Astrocyte of the cerebellum (primary cell): Measurements from ENCODE around the gene C18orf32.
A peak's percentile ranks its signal among the peaks of the same experiment; 100 is the strongest.

Source experiments
- DNase-seq: peaks from one replicate; pipeline ENCODE4 v3.0.0-alpha.2; 2011; ENCODE audit warnings: low read depth
- H3K4me3 ChIP-seq: 2 replicates; pipeline ENCODE4 v1.5.1; 2011; ENCODE audit warnings: mild to moderate bottlenecking, low read depth, low read length, moderate library complexity
- in situ Hi-C: cut with HindIII; loops from 2 replicates; pipeline ENCODE4 v1.10.0; 2017; ENCODE audit warnings: low sequenced_read_pairs
- TF ChIP-seq, protein P1 (sequence below): IDR thresholded peaks from 2 replicates; pipeline ENCODE4 v1.5.1; 2012; ENCODE audit warnings: low read length, low read depth, moderate library complexity, mild to moderate bottlenecking; ENCODE audit errors: missing control alignments

The C18orf32 gene

DNA sequence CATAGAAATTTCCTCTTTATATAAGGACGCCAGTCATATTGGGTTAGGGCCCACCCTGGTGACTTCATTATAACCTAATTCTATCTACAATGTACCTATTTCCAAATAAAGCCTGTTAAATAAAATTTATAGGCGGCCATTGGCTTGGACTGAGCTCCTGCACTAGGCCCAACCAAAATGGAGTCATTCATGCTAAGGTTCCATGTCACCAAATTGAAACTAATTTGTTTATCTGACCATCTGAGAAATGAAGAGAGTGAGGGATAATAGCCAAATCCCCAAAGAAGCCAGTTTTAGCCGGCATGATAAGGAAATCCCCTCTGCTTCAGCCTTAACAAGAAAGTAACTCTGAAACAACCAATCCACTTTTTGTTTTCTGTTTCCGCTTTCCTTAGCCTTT, 19.4 kb downstream of the C18orf32 start:
- TF ChIP-seq, protein P1, sequence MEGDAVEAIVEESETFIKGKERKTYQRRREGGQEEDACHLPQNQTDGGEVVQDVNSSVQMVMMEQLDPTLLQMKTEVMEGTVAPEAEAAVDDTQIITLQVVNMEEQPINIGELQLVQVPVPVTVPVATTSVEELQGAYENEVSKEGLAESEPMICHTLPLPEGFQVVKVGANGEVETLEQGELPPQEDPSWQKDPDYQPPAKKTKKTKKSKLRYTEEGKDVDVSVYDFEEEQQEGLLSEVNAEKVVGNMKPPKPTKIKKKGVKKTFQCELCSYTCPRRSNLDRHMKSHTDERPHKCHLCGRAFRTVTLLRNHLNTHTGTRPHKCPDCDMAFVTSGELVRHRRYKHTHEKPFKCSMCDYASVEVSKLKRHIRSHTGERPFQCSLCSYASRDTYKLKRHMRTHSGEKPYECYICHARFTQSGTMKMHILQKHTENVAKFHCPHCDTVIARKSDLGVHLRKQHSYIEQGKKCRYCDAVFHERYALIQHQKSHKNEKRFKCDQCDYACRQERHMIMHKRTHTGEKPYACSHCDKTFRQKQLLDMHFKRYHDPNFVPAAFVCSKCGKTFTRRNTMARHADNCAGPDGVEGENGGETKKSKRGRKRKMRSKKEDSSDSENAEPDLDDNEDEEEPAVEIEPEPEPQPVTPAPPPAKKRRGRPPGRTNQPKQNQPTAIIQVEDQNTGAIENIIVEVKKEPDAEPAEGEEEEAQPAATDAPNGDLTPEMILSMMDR: no peak
- DNase-seq: no peak
- no peak overlapping the region for H3K4me3 ChIP-seq
- in situ Hi-C loops: no loop called here

DNA sequence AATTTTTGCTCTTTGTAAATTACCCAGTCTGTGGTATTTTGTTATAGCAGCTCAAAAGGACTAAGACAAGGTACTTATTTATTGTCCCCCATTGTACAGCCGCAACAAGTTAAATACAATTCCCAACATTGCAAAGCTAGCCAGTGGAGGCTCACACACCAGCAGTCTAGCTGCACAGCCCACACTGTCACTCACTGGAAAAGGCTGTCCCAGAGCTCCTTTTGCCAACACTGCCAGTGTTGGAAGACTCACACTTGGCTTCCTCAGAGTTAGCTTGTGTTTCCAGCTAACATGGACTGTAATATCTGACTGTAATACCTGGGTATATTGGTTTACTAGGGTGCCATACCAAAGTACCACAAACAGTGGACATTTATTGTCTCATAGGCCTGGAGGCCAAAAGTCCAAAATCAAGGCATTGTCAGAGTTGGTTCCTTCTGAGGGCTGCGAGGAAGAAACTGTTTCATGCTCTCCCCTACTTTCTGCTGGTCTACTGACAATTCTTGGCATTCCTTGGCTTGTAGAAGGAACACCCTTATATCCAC, 19.9 kb downstream of the C18orf32 start:
- in situ Hi-C loops: no loop called here
- DNase-seq: no peak
- TF ChIP-seq, protein P1: no peak
- H3K4me3 ChIP-seq: no peak overlapping the region

DNA sequence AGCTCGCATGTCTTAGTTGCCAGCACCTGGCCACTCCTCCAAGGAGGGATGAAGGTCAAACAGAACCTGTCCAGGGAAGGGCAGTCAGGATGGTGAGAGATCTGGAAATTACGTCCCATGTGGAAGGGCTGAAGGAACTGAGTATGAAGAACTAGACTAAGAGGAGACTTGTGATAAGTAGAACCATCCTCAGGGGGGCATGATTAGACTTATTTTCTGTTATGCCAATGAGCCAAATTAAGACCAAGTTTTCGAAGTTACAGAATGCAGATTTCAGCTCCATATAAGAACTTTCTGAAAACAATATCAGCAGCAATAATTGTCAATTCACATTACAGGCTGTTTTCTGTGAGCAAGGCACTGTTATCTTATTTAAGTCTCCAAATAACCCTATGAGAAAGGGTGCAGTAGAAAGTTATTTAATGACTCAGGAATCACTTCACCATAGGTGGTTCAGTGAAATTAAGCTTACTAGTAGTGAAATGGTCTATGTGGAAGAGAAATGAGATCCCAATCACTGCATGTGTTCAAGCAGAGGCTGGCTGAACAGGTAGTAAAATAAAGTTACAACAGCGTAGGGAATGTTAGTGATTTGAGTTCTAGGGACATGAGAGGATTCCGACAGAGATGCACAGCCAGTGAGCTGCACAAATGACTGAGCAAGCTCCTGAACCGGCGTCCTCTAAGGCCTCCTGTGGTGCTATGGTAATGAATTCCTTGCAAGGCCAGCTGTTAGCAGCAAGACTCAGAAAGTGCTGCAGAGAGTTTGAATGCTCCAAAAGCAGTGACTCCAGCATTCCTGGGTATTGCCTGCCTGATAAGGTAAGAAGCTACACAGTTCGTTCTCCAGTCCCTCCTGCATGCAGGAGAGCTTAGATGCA, 22.1 kb downstream of the C18orf32 start:
- DNase-seq: no peak
- TF ChIP-seq, protein P1: no peak
- in situ Hi-C loops: no loop called here
- H3K4me3 ChIP-seq: no peak overlapping the region

GRCh38 chr18:49461602-49461977, 25.4 kb downstream of the C18orf32 start:
- DNase-seq: no peak
- no peak overlapping the region for H3K4me3 ChIP-seq
- in situ Hi-C loops: no loop called here
- TF ChIP-seq, protein P1: no peak

GRCh38 chr18:49460976-49461601, 25.9 kb downstream of the C18orf32 start:
- no peak for DNase-seq
- TF ChIP-seq, protein P1: no peak
- in situ Hi-C loops: no loop called here
- peak overlapping the region; percentile 91 for H3K4me3 ChIP-seq

- TF ChIP-seq, protein P1: no peak
- no peak for DNase-seq
- H3K4me3 ChIP-seq: peak overlapping the region; percentile 91
- in situ Hi-C loops: no loop called here
Observed at GRCh38 chr18:49459404-49460171, 27.4 kb downstream of the C18orf32 start.
